ENCODE measurements around the gene ZGLP1.

ZGLP1 gene

GRCh38 chr19:10325732-10326131 is 16.1 kb upstream of the ZGLP1 start:
- Histone ChIP-seq H3K79me2 (ENCODE audit: control insufficient read depth, insufficient read depth, low read length, unreplicated experiment) (peaks cover 10% of the 10 kb centered on the region), H3K36me3 (ENCODE audit: insufficient read depth, low read length) (no peaks in the 10 kb centered on the region)

DNA sequence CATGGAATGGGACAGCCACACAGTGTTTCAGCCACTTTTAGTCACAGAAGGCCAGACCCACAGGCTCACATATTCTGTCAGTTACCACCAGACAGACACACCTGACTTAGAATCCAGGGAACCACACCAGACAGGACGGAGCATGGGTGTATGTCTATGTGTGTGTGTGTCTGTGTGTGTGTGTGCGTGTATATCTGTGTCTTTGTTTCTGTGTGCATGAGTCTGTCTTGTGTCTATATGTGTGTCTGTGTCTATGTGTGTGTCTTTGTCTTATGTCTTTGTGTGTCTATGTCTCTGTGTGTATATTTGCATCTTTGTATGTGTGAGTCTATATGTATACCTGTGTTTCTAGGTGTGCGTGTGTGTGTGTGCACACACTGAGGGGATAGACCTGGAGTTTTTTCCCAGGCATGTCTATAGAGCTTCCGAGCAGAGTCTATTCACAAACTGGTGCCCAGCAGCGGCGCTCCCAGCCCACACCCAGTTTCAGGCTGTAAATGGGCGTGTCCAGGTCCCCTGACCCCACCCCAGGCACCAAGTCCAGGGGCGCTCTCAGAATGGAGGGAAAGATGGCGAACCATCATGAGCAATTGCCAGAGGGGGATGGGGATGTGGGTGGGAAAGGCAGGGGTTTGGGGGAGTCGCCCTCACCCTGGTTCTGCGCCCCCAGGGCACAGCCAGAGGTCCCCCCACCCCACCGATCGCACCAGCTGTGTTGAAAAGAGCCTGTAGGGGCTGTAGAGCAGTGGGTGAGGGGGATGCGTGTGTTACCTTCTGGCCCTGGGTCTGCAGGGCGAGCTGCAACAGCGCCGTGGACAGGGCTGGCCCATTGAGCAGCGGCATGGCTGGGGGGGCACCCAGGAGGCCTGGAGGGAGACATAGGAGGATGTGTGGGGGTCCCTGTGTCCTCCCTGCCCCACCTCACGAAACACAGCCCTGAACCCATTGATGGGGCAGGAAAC is 12.5 kb upstream of the ZGLP1 start:
- Histone ChIP-seq H2AFZ (ENCODE audit: low read length, unreplicated experiment) (no peak overlapping the region), H3K27me3 (ENCODE audit: insufficient read depth, low read length) (no peaks in the 10 kb centered on the region), H3K27ac (ENCODE audit: low read depth, low read length) (no peak overlapping the region), H3K4me3 (ENCODE audit: low read depth, low read length) (no peak overlapping the region), H3K79me2 (ENCODE audit: control insufficient read depth, insufficient read depth, low read length, unreplicated experiment) (no peaks in the 10 kb centered on the region), H3K4me1 (ENCODE audit: control insufficient read depth, insufficient read depth, low read length, unreplicated experiment) (no peaks in the 10 kb centered on the region), H3K36me3 (ENCODE audit: insufficient read depth, low read length) (no peaks in the 10 kb centered on the region)

More at GRCh38 chr19:10325732-10326131, 16.1 kb upstream of the ZGLP1 start:
- Histone ChIP-seq H3K4me3 (ENCODE audit: low read depth, low read length) (no peak overlapping the region), H3K4me1 (ENCODE audit: control insufficient read depth, insufficient read depth, low read length, unreplicated experiment) (no peaks in the 10 kb centered on the region), H3K27me3 (ENCODE audit: insufficient read depth, low read length) (no peaks in the 10 kb centered on the region), H2AFZ (ENCODE audit: low read length, unreplicated experiment) (no peak overlapping the region), H3K27ac (ENCODE audit: low read depth, low read length) (no peak overlapping the region)

DNA sequence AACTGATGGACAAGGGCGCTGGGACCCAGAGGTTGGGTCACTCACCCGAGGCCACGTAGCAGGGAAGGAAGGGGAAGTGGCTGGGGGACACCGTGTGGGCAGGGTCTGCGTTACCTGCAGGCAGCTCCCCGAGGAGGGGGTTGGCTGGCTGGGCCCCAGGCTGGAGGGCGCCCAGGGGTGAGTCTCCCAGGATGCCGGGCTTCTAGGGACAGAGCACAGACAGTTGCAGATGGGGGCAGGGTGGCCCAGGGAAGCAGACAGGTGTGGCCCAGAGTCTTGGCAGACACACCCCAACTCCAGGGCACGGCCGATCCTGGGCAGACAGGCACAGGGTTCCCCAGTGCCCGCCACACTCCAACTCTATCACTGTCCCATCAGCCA is 11.8 kb upstream of the ZGLP1 start:
- Histone ChIP-seq H3K79me2 (ENCODE audit: control insufficient read depth, insufficient read depth, low read length, unreplicated experiment) (no peaks in the 10 kb centered on the region), H2AFZ (ENCODE audit: low read length, unreplicated experiment) (no peak overlapping the region), H3K36me3 (ENCODE audit: insufficient read depth, low read length) (no peaks in the 10 kb centered on the region), H3K27me3 (ENCODE audit: insufficient read depth, low read length) (no peaks in the 10 kb centered on the region), H3K27ac (ENCODE audit: low read depth, low read length) (no peak overlapping the region), H3K4me3 (ENCODE audit: low read depth, low read length) (no peak overlapping the region), H3K4me1 (ENCODE audit: control insufficient read depth, insufficient read depth, low read length, unreplicated experiment) (no peaks in the 10 kb centered on the region)

- Histone ChIP-seq H3K79me2 (ENCODE audit: control insufficient read depth, insufficient read depth, low read length, unreplicated experiment) (no peaks in the 10 kb centered on the region), H3K27me3 (ENCODE audit: insufficient read depth, low read length) (no peaks in the 10 kb centered on the region), H3K4me1 (ENCODE audit: control insufficient read depth, insufficient read depth, low read length, unreplicated experiment) (no peaks in the 10 kb centered on the region), H2AFZ (ENCODE audit: low read length, unreplicated experiment) (no peak overlapping the region), H3K27ac (ENCODE audit: low read depth, low read length) (no peak overlapping the region), H3K4me3 (ENCODE audit: low read depth, low read length) (no peak overlapping the region), H3K36me3 (ENCODE audit: insufficient read depth, low read length) (no peaks in the 10 kb centered on the region)
Observed at GRCh38 chr19:10320602-10321416, 11.2 kb upstream of the ZGLP1 start.

DNA sequence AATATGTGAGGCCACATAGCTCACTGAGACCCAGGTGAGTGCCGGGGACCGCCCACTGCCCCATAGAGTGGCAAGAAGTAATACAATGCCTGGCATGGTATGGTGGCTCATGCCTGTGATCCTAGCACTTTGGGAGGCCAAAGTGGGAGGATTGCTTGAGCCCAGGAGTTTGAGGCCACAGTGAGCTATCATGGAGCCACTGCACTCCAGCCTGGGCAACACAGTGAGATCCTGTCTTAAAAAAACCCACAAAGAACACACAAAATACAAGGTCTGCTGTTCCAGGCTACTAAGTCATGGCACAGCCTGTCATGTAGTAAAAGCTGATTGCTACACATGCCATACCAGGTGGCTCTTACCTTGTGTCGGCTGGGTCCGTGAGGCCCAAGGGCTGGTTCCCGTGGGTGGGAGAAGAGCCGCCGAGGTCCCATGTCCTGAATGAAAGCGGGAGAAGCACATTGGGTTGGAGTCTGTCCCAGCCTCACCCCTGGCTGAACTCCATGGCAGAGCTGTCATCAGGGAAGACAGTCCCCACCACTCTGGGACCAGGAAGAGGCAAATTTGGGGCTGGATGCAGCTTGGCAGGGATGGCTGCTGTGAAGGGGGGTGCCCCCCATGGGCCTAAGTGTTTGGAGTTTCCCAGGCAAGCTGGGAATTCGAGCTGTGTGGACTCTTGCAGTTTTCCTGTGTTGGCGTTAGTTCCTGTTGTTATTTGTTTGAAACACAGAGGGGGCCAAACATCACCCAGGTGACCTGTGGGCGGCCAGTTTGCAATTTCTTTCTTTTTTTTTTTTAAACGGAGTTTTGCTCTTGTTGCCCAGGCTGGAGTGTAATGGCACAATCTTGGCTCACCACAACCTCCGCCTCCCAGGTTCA is 9.4 kb upstream of the ZGLP1 start:
- no peaks in the 10 kb centered on the region for H3K4me1 ChIP-seq (ENCODE audit: control insufficient read depth, insufficient read depth, low read length, unreplicated experiment)
- no peak overlapping the region for H2AFZ ChIP-seq (ENCODE audit: low read length, unreplicated experiment)
- H3K79me2 ChIP-seq (ENCODE audit: control insufficient read depth, insufficient read depth, low read length, unreplicated experiment) = peaks cover 6% of the 10 kb centered on the region
- no peak overlapping the region for H3K27ac ChIP-seq (ENCODE audit: low read depth, low read length)
- H3K4me3 ChIP-seq (ENCODE audit: low read depth, low read length) = no peak overlapping the region
- no peaks in the 10 kb centered on the region for H3K27me3 ChIP-seq (ENCODE audit: insufficient read depth, low read length)
- H3K36me3 ChIP-seq (ENCODE audit: insufficient read depth, low read length) = no peaks in the 10 kb centered on the region

DNA sequence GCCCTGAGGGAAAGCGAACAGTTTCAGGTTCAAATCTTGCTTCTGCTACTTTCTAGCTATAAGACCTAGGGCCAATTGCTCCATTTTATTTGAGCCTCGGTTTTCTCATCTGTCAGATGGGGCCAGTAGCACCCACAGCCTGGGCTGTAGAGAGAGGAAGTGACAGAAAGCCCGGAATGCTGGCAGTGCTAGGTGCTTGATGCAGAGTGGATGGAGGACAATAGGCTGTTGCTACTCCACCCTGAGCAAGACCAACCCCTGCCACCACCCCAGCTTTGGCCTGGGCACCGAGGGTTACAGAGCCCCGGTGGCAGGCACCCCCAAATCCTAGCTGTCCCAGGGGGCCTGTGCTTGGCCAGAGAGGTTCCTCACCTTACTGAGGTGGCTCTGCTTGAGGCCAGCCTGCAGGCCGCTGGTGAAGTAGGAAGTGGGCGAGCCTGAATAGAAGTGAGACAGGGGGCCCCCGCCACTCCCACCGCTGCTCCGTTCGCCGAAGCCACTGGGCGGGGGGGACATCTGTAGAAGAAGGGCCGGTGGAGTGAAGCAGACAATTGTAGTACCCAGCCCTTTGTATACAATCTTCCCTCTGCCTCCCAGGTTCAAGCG is 8.3 kb upstream of the ZGLP1 start:
- Histone ChIP-seq H3K27ac (ENCODE audit: low read depth, low read length) (no peak overlapping the region), H3K27me3 (ENCODE audit: insufficient read depth, low read length) (no peaks in the 10 kb centered on the region)

GRCh38 chr19:10317045-10317856 is 7.6 kb upstream of the ZGLP1 start:
- no peaks in the 10 kb centered on the region for H3K27me3 ChIP-seq (ENCODE audit: insufficient read depth, low read length)
- H3K27ac ChIP-seq (ENCODE audit: low read depth, low read length) = no peak overlapping the region
- H3K4me3 ChIP-seq (ENCODE audit: low read depth, low read length) = no peak overlapping the region
- no peak overlapping the region for H2AFZ ChIP-seq (ENCODE audit: low read length, unreplicated experiment)
- no peaks in the 10 kb centered on the region for H3K36me3 ChIP-seq (ENCODE audit: insufficient read depth, low read length)
- peaks cover 6% of the 10 kb centered on the region for H3K79me2 ChIP-seq (ENCODE audit: control insufficient read depth, insufficient read depth, low read length, unreplicated experiment)
- no peaks in the 10 kb centered on the region for H3K4me1 ChIP-seq (ENCODE audit: control insufficient read depth, insufficient read depth, low read length, unreplicated experiment)

More for the DNA sequence above, 8.3 kb upstream of the ZGLP1 start:
- H3K4me1 ChIP-seq (ENCODE audit: control insufficient read depth, insufficient read depth, low read length, unreplicated experiment) = no peaks in the 10 kb centered on the region
- H2AFZ ChIP-seq (ENCODE audit: low read length, unreplicated experiment) = no peak overlapping the region
- H3K79me2 ChIP-seq (ENCODE audit: control insufficient read depth, insufficient read depth, low read length, unreplicated experiment) = peaks cover 6% of the 10 kb centered on the region
- no peaks in the 10 kb centered on the region for H3K36me3 ChIP-seq (ENCODE audit: insufficient read depth, low read length)
- H3K4me3 ChIP-seq (ENCODE audit: low read depth, low read length) = no peak overlapping the region

- Histone ChIP-seq H2AFZ (ENCODE audit: low read length, unreplicated experiment) (no peak overlapping the region), H3K79me2 (ENCODE audit: control insufficient read depth, insufficient read depth, low read length, unreplicated experiment) (peaks cover 6% of the 10 kb centered on the region), H3K36me3 (ENCODE audit: insufficient read depth, low read length) (no peaks in the 10 kb centered on the region), H3K27ac (ENCODE audit: low read depth, low read length) (no peak overlapping the region), H3K27me3 (ENCODE audit: insufficient read depth, low read length) (no peaks in the 10 kb centered on the region), H3K4me3 (ENCODE audit: low read depth, low read length) (peak overlapping the region; percentile 87; the same call in 1 of the 2 replicates), H3K4me1 (ENCODE audit: control insufficient read depth, insufficient read depth, low read length, unreplicated experiment) (no peaks in the 10 kb centered on the region)
Observed at GRCh38 chr19:10316229-10317044, 6.8 kb upstream of the ZGLP1 start.

All from ACC112 (cell line).